A204.1 (cell line): ENCODE data around the gene EIF4EBP2.

Source experiments
- FAIRE-seq: peaks from 2 replicates; lab custom pipeline; 2012; peaks lifted over from hg19 to GRCh38; lab: Jason Lieb, UNC

Gene EIF4EBP2

GRCh38 chr10:70432561-70433263 is 28.8 kb downstream of the EIF4EBP2 start:
- FAIRE-seq: no peak

DNA sequence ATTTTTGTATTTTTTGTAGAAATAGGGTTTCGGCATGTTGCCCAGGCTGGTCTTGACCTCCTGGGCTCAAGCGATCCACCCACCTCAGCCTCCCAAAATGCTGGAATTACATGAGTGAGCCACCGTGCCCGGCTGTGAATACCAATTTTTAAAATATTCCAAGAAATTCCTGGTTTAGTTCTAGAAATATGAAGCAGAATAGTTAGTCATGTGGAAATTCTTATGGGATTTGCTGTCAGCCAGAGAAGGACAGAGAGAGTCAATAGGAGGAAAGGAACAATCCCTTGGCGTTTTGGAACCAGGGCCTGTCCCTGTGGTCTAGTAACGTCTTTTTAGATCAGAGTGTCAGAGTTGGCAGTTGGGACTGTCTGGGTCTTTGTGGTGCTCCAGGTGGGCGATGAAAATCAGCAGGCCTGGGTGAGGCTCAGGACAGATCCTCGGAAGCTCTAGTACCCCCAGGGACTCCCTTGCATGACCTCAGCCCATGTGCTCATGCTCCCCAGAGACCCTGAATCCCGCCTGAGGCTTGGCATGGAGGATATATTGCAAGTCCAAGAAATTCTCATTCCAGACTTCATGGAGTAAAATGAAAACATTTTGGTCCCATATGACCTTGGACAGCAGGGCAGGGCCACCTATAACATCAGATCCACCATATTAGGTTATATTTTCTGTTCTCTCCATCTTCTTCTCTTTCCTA is 29.8 kb downstream of the EIF4EBP2 start:
- FAIRE-seq: no peak

DNA sequence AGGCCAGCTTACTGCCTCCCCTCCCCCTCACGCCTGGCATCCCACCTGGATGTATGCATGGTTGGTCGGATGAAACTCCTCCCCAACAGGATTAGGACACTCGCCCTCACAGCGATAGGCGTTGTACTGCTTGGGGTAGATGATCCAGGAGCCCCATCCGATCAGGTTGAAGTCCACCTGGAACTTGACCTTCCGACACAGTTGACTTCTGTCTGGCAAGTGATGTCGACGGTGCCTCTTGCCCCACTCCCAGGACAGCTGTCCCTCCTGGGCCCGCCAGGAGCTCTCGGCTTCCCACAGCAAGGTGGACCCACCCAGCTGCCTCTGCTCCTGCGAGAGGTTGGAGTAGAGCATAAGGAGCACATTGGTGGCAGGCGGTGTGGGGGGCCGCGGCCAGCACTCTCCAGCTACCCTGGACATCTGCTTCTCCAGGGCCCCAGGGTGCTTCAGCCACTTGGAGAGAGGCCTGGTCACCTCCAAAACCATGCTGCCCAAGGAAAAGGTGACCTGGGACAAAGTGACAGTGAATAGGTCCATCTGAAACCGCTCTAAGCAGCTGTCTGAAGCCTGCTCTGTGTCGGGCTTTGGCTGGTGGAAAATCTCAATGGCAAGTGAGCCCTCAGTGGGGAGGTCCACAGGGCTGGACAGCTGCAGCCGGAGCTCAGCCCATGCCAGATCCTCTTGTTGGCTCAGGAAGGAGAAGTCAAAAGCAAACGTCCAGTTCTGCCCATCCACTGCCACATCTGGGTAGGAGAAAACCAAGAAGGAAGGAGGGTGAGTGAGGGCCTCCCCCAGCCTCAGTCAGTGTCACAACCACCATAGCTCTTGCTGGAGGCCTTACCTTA is 31.5 kb downstream of the EIF4EBP2 start:
- no peak for FAIRE-seq

DNA sequence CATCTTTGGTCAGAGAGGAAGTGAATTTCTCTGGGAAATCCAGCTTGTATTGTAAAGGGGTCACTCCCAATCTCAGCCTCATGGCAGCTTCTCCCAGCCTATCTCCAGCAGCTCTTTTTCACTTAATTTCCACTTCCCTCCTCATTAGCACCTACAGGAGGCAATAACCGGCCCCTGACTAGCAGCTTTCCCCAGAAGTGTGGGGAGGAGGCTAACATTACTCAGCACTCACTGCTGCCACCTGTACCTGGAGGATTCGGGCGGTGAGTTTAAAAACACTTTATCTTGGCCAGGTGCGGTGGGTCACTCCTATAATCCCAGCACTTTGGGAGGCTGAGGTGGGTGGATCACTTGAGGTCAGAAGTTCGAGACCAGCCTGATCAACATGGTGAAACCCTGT is 33.8 kb downstream of the EIF4EBP2 start:
- FAIRE-seq: no peak

DNA sequence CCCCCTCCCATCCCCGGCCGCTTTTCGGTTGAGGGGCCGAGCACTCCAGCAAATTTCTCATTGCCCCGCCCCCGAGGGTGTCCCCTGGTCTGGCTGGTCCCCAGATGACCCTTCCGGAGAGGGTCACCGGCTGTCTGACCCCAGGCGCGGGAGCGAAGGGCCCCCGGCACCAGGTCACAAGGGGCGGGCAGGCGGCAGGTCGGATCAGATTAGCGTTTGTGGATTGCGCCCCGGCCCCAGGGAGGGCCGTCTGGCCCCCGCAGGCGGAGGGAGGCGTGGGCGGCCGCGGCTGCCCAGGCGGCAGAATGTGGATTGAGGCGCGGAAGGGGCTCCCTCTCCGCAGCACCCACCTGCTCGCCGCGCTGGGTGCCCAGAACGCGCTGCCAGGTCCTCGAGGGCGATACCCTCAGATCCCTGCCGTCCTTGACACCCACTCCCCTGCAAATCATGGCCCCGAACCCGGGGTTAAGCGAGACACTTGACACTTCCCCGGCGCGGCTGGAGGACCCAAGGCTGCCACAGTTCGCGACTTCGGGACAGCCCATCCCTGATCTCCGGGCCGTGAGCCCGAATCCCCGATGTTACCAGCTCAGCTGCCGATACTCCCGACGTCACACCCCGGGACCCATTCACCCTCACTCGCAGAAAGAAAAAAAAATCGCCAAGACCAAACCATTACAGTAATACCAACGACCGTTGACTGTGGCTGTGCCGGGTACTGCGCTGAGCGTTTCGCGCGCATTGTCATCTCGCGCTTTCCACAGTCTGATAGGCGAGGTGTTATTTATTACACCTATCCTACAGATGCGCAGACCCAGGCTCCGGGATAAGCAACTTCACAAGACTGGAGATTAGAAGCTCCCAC is 36.6 kb downstream of the EIF4EBP2 start:
- no peak for FAIRE-seq

GRCh38 chr10:70441161-70441894 is 37.4 kb downstream of the EIF4EBP2 start, which contains the start of gene NODAL:
TSS of gene NODAL (minus strand) at chr10:70441681. CDS start at chr10:70441667, 14 bp downstream.
- FAIRE-seq: no peak

- FAIRE-seq: no peak
These were observed 38.0 kb downstream of the EIF4EBP2 start for GRCh38 chr10:70441895-70442309.

GRCh38 chr10:70442332-70442988 is 38.5 kb downstream of the EIF4EBP2 start:
- FAIRE-seq: no peak

DNA sequence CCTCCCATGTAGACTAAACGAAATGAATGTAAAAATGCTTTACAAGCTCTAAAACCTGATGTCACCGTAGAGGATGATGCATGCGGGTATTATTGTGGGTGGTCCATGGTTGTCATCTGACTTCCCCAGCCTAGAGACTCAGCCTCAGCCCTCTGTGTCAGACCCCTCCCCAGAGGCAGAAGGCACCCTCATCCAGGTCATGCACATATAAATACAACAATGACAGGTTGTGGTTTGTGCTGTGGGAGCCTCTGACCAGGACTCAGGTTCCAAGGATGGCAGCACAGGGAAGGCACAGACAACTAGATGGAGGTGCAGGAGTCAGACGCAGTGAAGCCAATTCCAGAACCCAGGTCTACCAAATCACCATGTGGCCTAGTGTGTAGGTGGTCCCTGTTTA is 40.8 kb downstream of the EIF4EBP2 start:
- no peak for FAIRE-seq

GRCh38 chr10:70445718-70446657 is 42.0 kb downstream of the EIF4EBP2 start:
- FAIRE-seq: no peak

GRCh38 chr10:70448236-70448635 is 44.3 kb downstream of the EIF4EBP2 start:
- FAIRE-seq: no peak

GRCh38 chr10:70455213-70455630 is 51.3 kb downstream of the EIF4EBP2 start:
- no peak for FAIRE-seq

DNA sequence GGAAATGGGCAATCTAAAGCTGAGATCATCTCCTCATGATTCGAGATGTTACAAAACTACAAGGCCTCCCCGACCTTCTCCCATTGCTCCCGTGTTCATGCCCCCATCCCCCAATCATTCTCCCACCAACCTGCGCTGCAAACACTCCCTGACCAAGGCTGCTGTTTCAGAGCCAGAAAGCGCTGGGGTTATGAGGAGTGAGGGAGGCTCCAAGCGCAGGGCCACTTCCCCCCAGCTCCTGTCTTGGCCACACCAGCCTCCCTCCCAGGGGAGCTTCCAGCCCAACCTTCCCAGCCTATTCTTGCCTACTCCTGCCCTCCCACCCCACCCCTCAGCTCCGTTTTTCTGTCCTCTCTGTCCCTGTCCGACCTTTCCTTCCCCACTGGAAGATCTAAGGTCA is 52.2 kb downstream of the EIF4EBP2 start:
- FAIRE-seq: no peak

DNA sequence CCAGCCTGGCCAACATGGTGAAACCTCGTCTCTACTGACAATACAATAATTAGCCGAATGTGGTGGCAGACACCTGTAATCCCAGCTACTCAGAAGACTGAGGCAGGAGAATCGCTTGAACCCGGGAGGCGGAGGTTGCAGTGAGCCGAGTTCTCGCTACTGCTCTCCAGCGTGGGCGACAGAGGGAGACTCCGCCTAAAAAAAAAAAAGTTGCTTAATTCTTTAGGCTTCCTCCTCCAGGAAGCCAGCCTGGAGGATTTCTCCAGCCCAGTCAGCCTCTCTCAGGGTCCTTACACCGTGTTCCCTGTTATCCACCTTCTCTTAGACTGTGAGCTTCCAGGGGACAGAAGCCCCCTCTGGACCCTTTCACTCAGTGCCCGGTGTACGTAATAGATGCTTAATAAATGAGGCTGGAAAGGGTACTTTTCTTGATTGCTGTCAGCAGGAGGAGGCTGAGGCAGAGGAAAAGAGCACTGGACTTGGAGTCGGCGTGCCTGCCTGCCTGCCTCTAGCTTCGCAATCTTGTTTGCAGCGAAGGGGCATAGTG is 53.9 kb downstream of the EIF4EBP2 start:
- no peak for FAIRE-seq

- FAIRE-seq: no peak
These were observed 54.5 kb downstream of the EIF4EBP2 start for GRCh38 chr10:70458329-70459060.

DNA sequence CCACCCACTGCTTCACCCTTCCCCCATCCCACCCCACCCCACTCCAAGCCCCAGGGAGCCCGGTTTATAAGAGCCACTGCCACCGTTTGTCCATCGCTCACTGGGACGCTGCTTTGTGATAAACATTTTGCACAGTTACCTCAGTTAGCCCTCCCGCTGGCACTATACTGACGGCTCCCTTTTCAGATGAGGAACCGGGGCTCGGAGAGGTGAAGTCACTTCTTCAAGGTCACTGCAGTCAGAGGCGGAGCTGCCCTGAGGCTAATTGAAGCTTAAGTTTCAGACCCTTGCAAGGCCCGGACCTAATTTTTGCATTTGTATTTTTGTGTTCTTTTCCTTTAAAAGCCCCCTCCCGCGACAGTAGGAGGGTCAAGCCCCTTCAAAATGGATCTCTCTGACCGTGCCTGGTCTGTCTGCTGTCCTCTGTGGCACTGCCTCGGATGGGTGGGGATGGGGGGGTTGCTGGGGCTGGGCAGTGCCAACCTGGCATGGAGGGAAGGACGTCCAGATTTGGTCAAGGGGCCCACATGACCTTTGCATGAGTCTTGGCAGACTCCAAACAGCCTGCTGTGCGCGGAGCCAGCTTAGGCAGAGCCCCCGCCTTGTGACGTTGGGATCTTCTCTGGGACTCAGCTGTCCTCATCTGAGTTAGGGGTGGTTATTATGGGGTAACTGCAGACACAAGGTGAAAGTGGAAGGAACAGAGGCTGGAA is 55.3 kb downstream of the EIF4EBP2 start:
- no peak for FAIRE-seq

DNA sequence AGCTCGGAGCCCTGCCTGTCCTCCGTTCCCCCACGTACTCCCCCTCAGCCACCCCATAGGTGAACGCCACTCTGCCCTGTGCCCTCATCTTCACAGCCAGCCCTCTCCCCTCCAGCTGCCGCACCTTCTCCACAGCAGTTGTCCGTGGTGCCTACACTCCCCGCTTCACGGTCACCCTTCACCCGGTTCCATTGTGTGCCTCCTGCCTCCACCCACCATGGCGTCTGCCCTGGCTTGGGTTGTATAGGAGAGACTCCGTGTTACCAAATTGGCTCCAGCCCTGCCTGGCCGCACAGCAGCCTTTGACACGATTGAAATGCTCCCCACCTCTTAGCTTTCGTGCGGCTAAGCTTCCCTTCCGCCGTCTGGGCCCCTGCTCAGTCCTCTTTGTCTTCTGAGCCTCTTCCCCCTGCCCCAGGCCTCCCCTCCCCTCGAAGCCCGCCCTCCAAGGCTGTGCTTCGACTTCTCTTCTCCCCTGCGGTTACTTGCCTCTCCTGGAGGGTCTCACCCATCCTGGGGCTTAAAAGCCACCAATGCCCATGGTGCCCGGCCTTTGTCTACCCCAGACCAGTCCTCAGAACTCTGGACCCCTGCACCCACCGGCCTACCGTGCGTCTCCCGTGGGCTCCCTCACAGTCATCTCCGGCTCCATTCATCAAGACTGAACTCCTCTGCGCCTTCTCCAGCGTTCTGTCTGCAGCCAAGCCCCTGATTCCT is 56.0 kb downstream of the EIF4EBP2 start:
- FAIRE-seq: no peak
